Lower leg skin (tissue), 3 donors: Measurements from ENCODE around the gene LAMA4.

Experiments used
- CTCF ChIP-seq, 3 donors: fragments of 450-650 bp; IDR thresholded peaks; one replicate each; pipeline ENCODE4 v1.5.1; 2016; ENCODE audit warnings: antibody characterized with exemption in 3 of 3, mild to moderate bottlenecking in 3 of 3, moderate library complexity in 2 of 3
- POLR2A ChIP-seq, 2 donors: fragments of 450-650 bp; IDR thresholded peaks; one replicate each; pipeline ENCODE4 v1.6.1; 2016 to 2017; ENCODE audit warnings: antibody characterized with exemption in 2 of 2, mild to moderate bottlenecking in 1 of 2, moderate library complexity in 1 of 2

GRCh38 chr6:112172540-112172939, 81.8 kb downstream of the LAMA4 start:
- TF ChIP-seq POLR2A (IDR thresholded peaks at IDR 0.05) (no peak), CTCF (IDR thresholded peaks at IDR 0.05) (no peak)
